PC-3 (cell line): ENCODE data around the gene CPT1A. TPM values are rescaled to one million over a fixed set of nuclear protein-coding genes. Genes with fewer than 3 reads are reported as not detected.

Experiments used
- ATAC-seq: fragments of 200-7000 bp; cut with Tn5 transposase; 2 replicates; pipeline ENCODE4 v1.9.1; 2020; ENCODE audit warnings: mild to moderate bottlenecking, moderate library complexity
- BruUV-seq: library from RNA; stranded (reverse); fragments of 400-500 nt; replicated peaks from 2 replicates; lab custom pipeline; 2021; lab: Mats Ljungman, UMichigan
- CTCF ChIA-PET: fragments of 300-600 bp; sonication (Branson Sonifier 250); formaldehyde crosslinking; loops from one replicate; lab custom pipeline; 2022; ENCODE audit warnings: antibody characterized with exemption; lab: Charles Lee
- POLR2A ChIA-PET: fragments of 300-600 bp; sonication (Branson Sonifier 250); formaldehyde crosslinking; loops from one replicate; lab custom pipeline; 2022; ENCODE audit warnings: antibody characterized with exemption; ENCODE audit not compliant: unreplicated experiment; lab: Charles Lee
- DNase-seq: peaks from one replicate; pipeline ENCODE4 v3.0.0-alpha.2; 2015
- H2AFZ ChIP-seq: fragments of 300-600 bp; sonication (generic); 2 replicates; pipeline ENCODE4 v1.6.0; 2016; ENCODE audit warnings: antibody characterized with exemption, low read length
- H3F3A ChIP-seq: fragments of 300-600 bp; sonication (generic); one replicate; pipeline ENCODE4 v1.6.0; 2017; ENCODE audit warnings: antibody characterized with exemption, low read length, control low read depth, mild to moderate bottlenecking; ENCODE audit not compliant: unreplicated experiment
- H3K27ac ChIP-seq: fragments of 300-600 bp; sonication (generic); 2 replicates; pipeline ENCODE4 v1.5.1; 2016; ENCODE audit warnings: mild to moderate bottlenecking, low read length
- H3K27me3 ChIP-seq: fragments of 300-600 bp; sonication (generic); 2 replicates; pipeline ENCODE4 v1.6.1; 2016; ENCODE audit warnings: low read length, mixed read lengths
- H3K36me3 ChIP-seq: fragments of 300-600 bp; sonication (generic); 2 replicates; pipeline ENCODE4 v1.6.1; 2016; ENCODE audit warnings: low read depth, mixed run types, low read length, mixed read lengths
- H3K4me1 ChIP-seq: fragments of 300-600 bp; sonication (generic); 2 replicates; pipeline ENCODE4 v1.5.1; 2016; ENCODE audit warnings: low read length; ENCODE audit not compliant: insufficient read depth
- H3K4me2 ChIP-seq: fragments of 300-600 bp; sonication (generic); 2 replicates; pipeline ENCODE4 v1.6.0; 2016; ENCODE audit warnings: low read length
- H3K4me3 ChIP-seq: fragments of 300-600 bp; sonication (generic); 2 replicates; pipeline ENCODE4 v1.5.1; 2016; ENCODE audit warnings: mild to moderate bottlenecking, low read length, mixed read lengths
- H3K79me2 ChIP-seq: fragments of 300-600 bp; sonication (generic); 2 replicates; pipeline ENCODE4 v1.6.1; 2017; ENCODE audit warnings: low read length, mixed read lengths
- H3K9ac ChIP-seq: fragments of 300-600 bp; sonication (generic); 2 replicates; pipeline ENCODE4 v1.6.0; 2016; ENCODE audit warnings: mild to moderate bottlenecking, low read length
- H3K9me2 ChIP-seq: fragments of 300-600 bp; sonication (generic); replicated peaks from 2 replicates; pipeline ENCODE4 v1.6.1; 2016; ENCODE audit warnings: mixed run types, low read length, mixed read lengths
- H3K9me3 ChIP-seq: fragments of 300-600 bp; sonication (generic); 2 replicates; pipeline ENCODE4 v1.6.1; 2016; ENCODE audit warnings: low read length, mixed read lengths
- H4K20me1 ChIP-seq: fragments of 300-600 bp; sonication (generic); 2 replicates; pipeline ENCODE4 v1.6.1; 2016; ENCODE audit warnings: low read length, mixed read lengths
- EZH2 ChIP-seq: fragments of 300-600 bp; sonication (generic); IDR thresholded peaks from one replicate; pipeline ENCODE4 v1.6.1; 2017; ENCODE audit warnings: antibody characterized with exemption, mild to moderate bottlenecking, low read length; ENCODE audit not compliant: unreplicated experiment
- EZH2phosphoT487 ChIP-seq: fragments of 300-600 bp; sonication (generic); IDR thresholded peaks from 2 replicates; pipeline ENCODE4 v1.6.1; 2018; ENCODE audit warnings: mild to moderate bottlenecking, antibody characterized with exemption, low read length, borderline replicate concordance
- intact Hi-C: fragments of 100-400 bp; cut with micrococcal nuclease; formaldehyde crosslinking; loops from 2 replicates; pipeline ENCODE4 v1.9.0; 2023
- total RNA-seq: library from RNA; depleted of rRNA; stranded (reverse); fragments of >200 nt; gene quantifications from 2 replicates; pipeline ENCODE4 v1.2.3, GENCODE V29; 2014
- TF ChIP-seq, protein P1 (sequence below): fragments of 300-600 bp; sonication (generic); conservative IDR thresholded peaks from 2 replicates; pipeline ENCODE4 v1.5.1; 2017; ENCODE audit warnings: antibody characterized with exemption, low read depth, mild to moderate bottlenecking, low read length

The CPT1A gene
- total RNA-seq, 1 experiment from 2014 or later: 38.1 TPM

DNA sequence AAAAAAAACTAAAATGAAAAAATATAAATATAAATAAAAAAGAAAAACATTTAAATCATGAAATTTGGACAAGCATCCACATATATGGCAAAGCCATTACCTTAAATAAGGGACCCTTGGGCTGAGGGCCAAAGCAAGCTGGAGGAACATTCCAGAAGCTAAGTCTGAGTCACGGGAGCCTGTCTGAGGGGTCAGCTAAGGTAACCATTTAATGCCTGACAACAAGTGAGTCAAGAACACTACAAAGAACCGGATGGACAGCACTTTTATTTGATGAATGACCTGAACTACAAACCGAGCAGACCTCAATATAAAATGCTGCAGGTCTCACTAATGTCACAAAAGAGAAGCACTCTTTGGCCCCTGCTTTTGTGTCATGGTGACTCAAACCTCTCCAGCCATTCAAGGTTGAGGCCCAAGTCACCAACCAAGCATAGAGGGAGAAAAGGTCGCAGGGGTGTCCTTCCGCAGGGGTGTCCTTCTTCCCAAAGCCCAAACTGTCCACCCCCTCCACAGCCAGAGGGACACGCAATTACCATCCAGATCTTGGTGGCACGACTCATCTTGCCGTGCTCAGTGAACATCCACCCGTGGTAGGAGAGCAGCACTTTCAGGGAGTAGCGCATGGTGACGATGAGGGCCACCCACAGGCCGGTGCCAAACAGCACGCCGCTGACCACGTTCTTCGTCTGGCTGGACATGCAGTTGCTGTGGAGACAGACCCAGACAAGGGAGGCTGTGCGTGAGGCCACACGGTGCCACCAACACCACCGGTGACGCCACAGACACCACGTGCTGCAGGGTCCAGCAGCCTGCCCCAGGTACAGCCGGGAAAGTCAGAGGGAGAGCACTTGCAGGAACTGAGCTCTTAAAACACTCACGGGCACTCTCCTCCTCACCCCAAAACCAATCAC lies 34.5 kb downstream of the CPT1A start:
- ChIA-PET CTCF (interaction anchor here (0.6 kb wide), 1 partner anchor 164 kb away, joined by 3 read pairs; no protein-coding TSS in a partner anchor), POLR2A (no interaction called here)
- Histone ChIP-seq H3K4me3 (no peak overlapping the region), H3K9me3 (no peaks in the 10 kb centered on the region), H3K9me2 (no peaks in the 10 kb centered on the region), H3F3A (no peaks in the 10 kb centered on the region), H3K27me3 (no peaks in the 10 kb centered on the region), H3K4me1 (peaks cover 10% of the 10 kb centered on the region), H2AFZ (no peak overlapping the region), H3K9ac (no peak overlapping the region), H3K79me2 (no peaks in the 10 kb centered on the region), H3K36me3 (peaks cover 17% of the 10 kb centered on the region; the same call in 1 of the 2 replicates), H3K4me2 (peak overlapping the region; percentile 33; the same call in 1 of the 2 replicates), H4K20me1 (no peaks in the 10 kb centered on the region), H3K27ac (peak overlapping the region; percentile 7; the same call in 1 of the 2 replicates)
- BruUV-seq: no TSS peak
- TF ChIP-seq, protein P1, sequence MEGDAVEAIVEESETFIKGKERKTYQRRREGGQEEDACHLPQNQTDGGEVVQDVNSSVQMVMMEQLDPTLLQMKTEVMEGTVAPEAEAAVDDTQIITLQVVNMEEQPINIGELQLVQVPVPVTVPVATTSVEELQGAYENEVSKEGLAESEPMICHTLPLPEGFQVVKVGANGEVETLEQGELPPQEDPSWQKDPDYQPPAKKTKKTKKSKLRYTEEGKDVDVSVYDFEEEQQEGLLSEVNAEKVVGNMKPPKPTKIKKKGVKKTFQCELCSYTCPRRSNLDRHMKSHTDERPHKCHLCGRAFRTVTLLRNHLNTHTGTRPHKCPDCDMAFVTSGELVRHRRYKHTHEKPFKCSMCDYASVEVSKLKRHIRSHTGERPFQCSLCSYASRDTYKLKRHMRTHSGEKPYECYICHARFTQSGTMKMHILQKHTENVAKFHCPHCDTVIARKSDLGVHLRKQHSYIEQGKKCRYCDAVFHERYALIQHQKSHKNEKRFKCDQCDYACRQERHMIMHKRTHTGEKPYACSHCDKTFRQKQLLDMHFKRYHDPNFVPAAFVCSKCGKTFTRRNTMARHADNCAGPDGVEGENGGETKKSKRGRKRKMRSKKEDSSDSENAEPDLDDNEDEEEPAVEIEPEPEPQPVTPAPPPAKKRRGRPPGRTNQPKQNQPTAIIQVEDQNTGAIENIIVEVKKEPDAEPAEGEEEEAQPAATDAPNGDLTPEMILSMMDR: no peak
- no peak for TF ChIP-seq EZH2
- TF ChIP-seq EZH2phosphoT487: no peak
- ATAC-seq (peak; percentile 35), DNase-seq (peak; percentile 71)
- intact Hi-C loops: no loop called here

DNA sequence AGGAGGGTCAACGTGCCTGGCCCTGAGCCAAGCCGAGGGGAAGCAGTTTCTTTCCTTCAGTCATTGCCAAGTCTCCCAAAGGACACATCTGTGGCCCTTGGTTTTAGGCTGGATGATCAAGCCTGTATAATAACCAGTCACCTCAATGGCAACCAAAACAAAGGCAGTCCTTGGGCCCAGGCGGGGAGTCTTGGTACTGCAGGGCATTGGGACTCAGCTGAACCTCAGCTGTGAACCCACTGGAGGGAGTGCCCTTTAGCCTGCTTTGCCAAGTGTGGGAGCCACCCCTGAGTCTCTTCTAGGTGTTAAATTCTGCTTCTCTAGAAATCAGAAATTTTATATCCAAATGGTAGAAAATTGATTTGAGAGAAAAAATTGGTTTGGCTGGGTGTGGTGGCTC lies 36.9 kb downstream of the CPT1A start:
- Histone ChIP-seq H3F3A (no peaks in the 10 kb centered on the region), H3K4me2 (no peak overlapping the region), H3K27ac (no peak overlapping the region), H4K20me1 (no peaks in the 10 kb centered on the region), H3K4me3 (no peak overlapping the region), H3K27me3 (no peaks in the 10 kb centered on the region), H3K9me3 (no peaks in the 10 kb centered on the region), H3K9ac (no peak overlapping the region), H3K79me2 (no peaks in the 10 kb centered on the region), H3K9me2 (no peaks in the 10 kb centered on the region), H2AFZ (no peak overlapping the region), H3K36me3 (peaks cover 14% of the 10 kb centered on the region; the same call in 1 of the 2 replicates), H3K4me1 (peaks cover 10% of the 10 kb centered on the region)
- intact Hi-C loops: no loop called here
- ATAC-seq (no peak), DNase-seq (no peak)
- CTCF ChIA-PET: no interaction called here
- BruUV-seq: no TSS peak
- POLR2A ChIA-PET: no interaction called here
- no peak for TF ChIP-seq EZH2
- TF ChIP-seq, protein P1: no peak
- no peak for TF ChIP-seq EZH2phosphoT487

GRCh38 chr11:68803766-68804165 lies 38.0 kb downstream of the CPT1A start:
- no TSS peak for BruUV-seq
- TF ChIP-seq EZH2phosphoT487: no peak
- no peak for TF ChIP-seq EZH2
- TF ChIP-seq, protein P1: no peak
- no peaks in the 10 kb centered on the region for H3F3A ChIP-seq
- peaks cover 19% of the 10 kb centered on the region; the same call in 1 of the 2 replicates for H3K36me3 ChIP-seq
- ChIA-PET POLR2A (no interaction called here), CTCF (no interaction called here)
- DNase-seq: no peak
- H3K9ac ChIP-seq: no peak overlapping the region
- no peaks in the 10 kb centered on the region for H3K9me2 ChIP-seq
- H3K4me3 ChIP-seq: no peak overlapping the region
- no peak overlapping the region for H3K27ac ChIP-seq
- intact Hi-C loops: no loop called here
- H3K79me2 ChIP-seq: no peaks in the 10 kb centered on the region
- H3K9me3 ChIP-seq: no peaks in the 10 kb centered on the region
- no peaks in the 10 kb centered on the region for H3K27me3 ChIP-seq
- H3K4me2 ChIP-seq: no peak overlapping the region
- no peak overlapping the region for H2AFZ ChIP-seq
- no peak for ATAC-seq
- H3K4me1 ChIP-seq: peaks cover 10% of the 10 kb centered on the region
- H4K20me1 ChIP-seq: no peaks in the 10 kb centered on the region
